KMS-11 (cell line): ENCODE measurements around the gene STEAP1B.
"Not testable (repeated sequence)": the region's sequence is repeated elsewhere in the genome, so short reads cannot be mapped to it uniquely, and the experiment has no call there.

Source experiments
- H2AFZ ChIP-seq: fragments of 200-600 bp; sonication (generic); 2 replicates; pipeline ENCODE4 v1.6.1; 2016; ENCODE audit warnings: antibody characterized with exemption, mixed run types, low read depth
- H3K27ac ChIP-seq: fragments of 200-600 bp; sonication (generic); 2 replicates; pipeline ENCODE4 v1.6.1; 2016; ENCODE audit warnings: mild to moderate bottlenecking, mixed run types
- H3K27me3 ChIP-seq: fragments of 200-600 bp; sonication (generic); 2 replicates; pipeline ENCODE4 v1.6.1; 2017; ENCODE audit warnings: mild to moderate bottlenecking, low read depth, mixed run types, moderate library complexity; ENCODE audit not compliant: insufficient read depth
- H3K36me3 ChIP-seq: fragments of 200-600 bp; sonication (generic); 2 replicates; pipeline ENCODE4 v1.6.1; 2017; ENCODE audit warnings: mild to moderate bottlenecking, mixed run types; ENCODE audit not compliant: insufficient read depth
- H3K4me1 ChIP-seq: fragments of 200-600 bp; sonication (generic); 2 replicates; pipeline ENCODE4 v1.6.1; 2016; ENCODE audit warnings: mild to moderate bottlenecking, low read depth, mixed run types; ENCODE audit not compliant: poor library complexity, severe bottlenecking
- H3K4me2 ChIP-seq: fragments of 200-600 bp; sonication (generic); 2 replicates; pipeline ENCODE4 v1.7.0; 2016; ENCODE audit warnings: mild to moderate bottlenecking, mixed run types
- H3K4me3 ChIP-seq: fragments of 200-600 bp; sonication (generic); IDR thresholded peaks from 2 replicates; pipeline ENCODE4 v1.6.1; 2017; ENCODE audit warnings: low read depth, low read length, mixed read lengths; ENCODE audit not compliant: insufficient read depth
- H3K79me2 ChIP-seq: fragments of 200-600 bp; sonication (generic); 2 replicates; pipeline ENCODE4 v1.6.1; 2016; ENCODE audit warnings: low read depth, mixed run types; ENCODE audit not compliant: insufficient read depth
- H3K9ac ChIP-seq: fragments of 200-600 bp; sonication (generic); 2 replicates; pipeline ENCODE4 v1.6.1; 2016; ENCODE audit warnings: mild to moderate bottlenecking, mixed run types
- H4K20me1 ChIP-seq: fragments of 200-600 bp; sonication (generic); 2 replicates; pipeline ENCODE4 v1.6.1; 2016; ENCODE audit warnings: mild to moderate bottlenecking, mixed run types; ENCODE audit not compliant: insufficient read depth
- CTCF ChIP-seq: fragments of 200-600 bp; sonication (generic); conservative IDR thresholded peaks from 2 replicates; pipeline ENCODE4 v1.6.1; 2017; ENCODE audit warnings: low read depth, mild to moderate bottlenecking, antibody characterized with exemption, low read length, moderate library complexity, mixed read lengths

Gene STEAP1B

DNA sequence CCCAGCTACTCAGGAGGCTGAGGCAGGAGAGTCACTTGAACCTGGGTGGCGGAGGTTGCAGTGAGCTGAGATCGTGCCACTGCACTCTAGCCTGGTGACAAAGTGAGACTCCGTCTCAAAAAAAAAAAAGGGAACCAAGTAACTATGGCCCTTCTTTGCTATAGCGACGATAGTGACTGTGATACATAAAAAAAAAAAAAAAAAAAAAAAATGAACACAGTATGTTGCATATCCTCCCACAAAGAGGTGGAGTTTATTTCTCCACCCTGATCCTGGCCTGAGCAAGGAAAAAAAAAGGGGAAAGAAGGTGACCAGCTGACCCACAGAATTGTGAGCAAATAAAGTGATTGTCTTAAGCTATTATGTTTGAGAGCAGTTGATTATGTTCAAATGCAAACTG lies 42.3 kb upstream of the STEAP1B start:
- no peaks in the 10 kb centered on the region for H3K36me3 ChIP-seq
- no peaks in the 10 kb centered on the region for H3K79me2 ChIP-seq
- H3K4me3 ChIP-seq: no peak overlapping the region
- H2AFZ ChIP-seq: peak overlapping the region; percentile 30; the same call in 1 of the 2 replicates
- H3K4me1 ChIP-seq: peaks cover 38% of the 10 kb centered on the region
- H3K4me2 ChIP-seq: peak overlapping the region; percentile 59; the same call in 1 of the 2 replicates
- no peak overlapping the region for H3K9ac ChIP-seq
- no peak for TF ChIP-seq CTCF
- no peaks in the 10 kb centered on the region for H4K20me1 ChIP-seq
- no peaks in the 10 kb centered on the region for H3K27me3 ChIP-seq
- peak overlapping the region; percentile 56; the same call in 1 of the 2 replicates for H3K27ac ChIP-seq

GRCh38 chr7:22541789-22542188 lies 41.8 kb upstream of the STEAP1B start:
- H3K27me3 ChIP-seq: no peaks in the 10 kb centered on the region
- H3K4me3 ChIP-seq: no peak overlapping the region
- no peak overlapping the region for H2AFZ ChIP-seq
- H3K27ac ChIP-seq: no peak overlapping the region
- H3K9ac ChIP-seq: no peak overlapping the region
- H3K36me3 ChIP-seq: no peaks in the 10 kb centered on the region
- peaks cover 34% of the 10 kb centered on the region for H3K4me1 ChIP-seq
- H3K79me2 ChIP-seq: no peaks in the 10 kb centered on the region
- H3K4me2 ChIP-seq: no peak overlapping the region
- no peaks in the 10 kb centered on the region for H4K20me1 ChIP-seq
- no peak for TF ChIP-seq CTCF

- H3K27me3 ChIP-seq, H3K4me3 ChIP-seq, H3K4me2 ChIP-seq, H3K36me3 ChIP-seq, H3K9ac ChIP-seq, H3K4me1 ChIP-seq, H2AFZ ChIP-seq, H4K20me1 ChIP-seq, H3K79me2 ChIP-seq, H3K27ac ChIP-seq: not testable (repeated sequence)
Observed at GRCh38 chr7:22528537-22528936, 28.5 kb upstream of the STEAP1B start.

- not testable (repeated sequence) for H3K4me1 ChIP-seq, H3K79me2 ChIP-seq, H4K20me1 ChIP-seq, H3K4me3 ChIP-seq, H3K36me3 ChIP-seq, H3K27ac ChIP-seq, H3K27me3 ChIP-seq, H3K9ac ChIP-seq
- Histone ChIP-seq H2AFZ (peak overlapping the region; percentile 67; the same call in 1 of the 2 replicates), H3K4me2 (peak overlapping the region; percentile 72)
Observed at GRCh38 chr7:22524353-22524947, 24.5 kb upstream of the STEAP1B start.

GRCh38 chr7:22523478-22524352 lies 23.7 kb upstream of the STEAP1B start:
- H3K27me3 ChIP-seq, H3K79me2 ChIP-seq, H3K4me1 ChIP-seq, H4K20me1 ChIP-seq, H3K27ac ChIP-seq, H3K36me3 ChIP-seq, H3K4me3 ChIP-seq, H3K9ac ChIP-seq: not testable (repeated sequence)
- TF ChIP-seq CTCF: peak; percentile 56
- peak overlapping the region; percentile 72 for H3K4me2 ChIP-seq
- H2AFZ ChIP-seq: peak overlapping the region; percentile 67; the same call in 1 of the 2 replicates

- peaks cover 30% of the 10 kb centered on the region for H3K4me1 ChIP-seq
- not testable (repeated sequence) for H2AFZ ChIP-seq, H4K20me1 ChIP-seq, H3K27ac ChIP-seq, H3K79me2 ChIP-seq, H3K4me3 ChIP-seq, H3K27me3 ChIP-seq, H3K36me3 ChIP-seq, H3K9ac ChIP-seq, H3K4me2 ChIP-seq
Observed at GRCh38 chr7:22519560-22519959, 19.6 kb upstream of the STEAP1B start.

DNA sequence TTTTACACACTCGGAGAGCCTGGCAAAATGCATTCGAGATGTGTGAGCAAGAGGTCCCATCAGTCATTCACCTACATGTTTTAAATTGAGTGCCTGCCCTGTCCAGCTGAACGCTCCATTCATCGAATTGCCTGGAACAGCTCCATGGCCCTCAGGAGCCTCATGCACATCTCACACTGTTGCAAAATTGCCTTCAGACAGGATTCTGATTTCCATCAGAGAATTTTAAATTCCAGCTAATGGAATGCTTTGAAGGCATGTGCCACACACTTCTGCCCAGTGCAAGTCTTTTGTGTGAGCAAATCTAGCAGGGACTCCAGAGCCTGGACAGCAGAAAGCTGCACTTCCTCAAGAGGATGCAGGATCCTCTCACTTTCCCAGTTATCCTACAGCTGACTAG lies 17.0 kb upstream of the STEAP1B start:
- Histone ChIP-seq H3K4me1 (peaks cover 47% of the 10 kb centered on the region), H3K4me2 (0 out of 2 replicates have a peak overlapping the region, but pooled peaks have one; percentile 60)
- H2AFZ ChIP-seq, H4K20me1 ChIP-seq, H3K4me3 ChIP-seq, H3K9ac ChIP-seq, H3K27me3 ChIP-seq, H3K27ac ChIP-seq, H3K79me2 ChIP-seq, H3K36me3 ChIP-seq: not testable (repeated sequence)
